ENCODE results near the gene UBR2. TPM values are rescaled to one million over a fixed set of nuclear protein-coding genes. Genes with fewer than 3 reads are reported as not detected.

UBR2 gene
- total and polyA plus RNA-seq, 9 of the 15 experiments (the other 6 are each of a cell fraction or from before 2014, with no cell fraction given) = 9.1 to 38.9 (median 23.4) TPM

GRCh38 chr6:42722497-42722896, 158.7 kb downstream of the UBR2 start, which contains the start of gene PRPH2:
Gene PRPH2 (minus strand): TSS chr6:42722597. CDS start chr6:42722334, 263 bp downstream.
- Histone ChIP-seq H3K79me2 (ENCODE audit: control insufficient read depth, insufficient read depth, low read length) (no peaks in the 10 kb centered on the region), H3K27ac (ENCODE audit: extremely low read depth, low read depth, low read length) (no peak within 1 kb of the TSS), H3K4me3 (no peak within 1 kb of the TSS), H2AFZ (ENCODE audit: low read depth, low read length) (0 out of 2 replicates have a peak within 1 kb of the TSS, but pooled peaks have one; percentile 12), H3K9ac (ENCODE audit: insufficient read depth in 1 of 2, low read depth in 2 of 2, low read length in 2 of 2) (peak within 1 kb of the TSS in 1 of 2 experiments; percentile 44; a peak in 1 of 4 replicates), H3K4me2 (ENCODE audit: insufficient read depth, low read length) (no peak within 1 kb of the TSS), H3K9me3 (replicated peaks; ENCODE audit: control insufficient read depth, insufficient read depth, low read depth, low read length) (no peaks in the 10 kb centered on the region), H3K9me1 (ENCODE audit: control insufficient read depth, insufficient read depth, low read length) (peaks cover 6% of the 10 kb centered on the region), H4K20me1 (replicated peaks; ENCODE audit: control insufficient read depth, insufficient read depth, low read length) (no peaks in the 10 kb centered on the region), H3K36me3 (ENCODE audit: control insufficient read depth, insufficient read depth, low read length) (no peaks in the 10 kb centered on the region), H3K4me1 (replicated peaks in 1 of 2; ENCODE audit: control insufficient read depth in 2 of 2, insufficient read depth in 2 of 2, low read length in 2 of 2) (peaks cover 6 to 7% of the 10 kb centered on the region in 2 experiments; a peak in 4 of 5 replicates), H3K27me3 (ENCODE audit: control insufficient read depth in 2 of 2, insufficient read depth in 2 of 2, low read length in 2 of 2) (peaks cover 20 to 33% of the 10 kb centered on the region in 2 experiments)
- intact Hi-C loops (cut with micrococcal nuclease) = loop anchor here (10.0 kb wide), 1 partner anchor 458 kb away; no protein-coding TSS in a partner anchor
- in situ Hi-C loops (cut with MboI) = no loop called here
- no TSS peak for BruUV-seq (replicated peaks)
- CTCF ChIA-PET (ENCODE audit: low intra/inter-chr PET ratio) = no interaction called here
- POLR2A ChIA-PET = interaction anchor here (0.7 kb wide), 1 partner anchor 68 kb away, joined by 3 read pairs; no protein-coding TSS in a partner anchor
- 9% methylated on average over 6 of the region's 6 CpGs for WGBS (ENCODE audit: insufficient coverage, low coverage, missing lambda C conversion rate)
- no peak for ATAC-seq
- DNase-seq (ENCODE audit: extremely low read depth in 1 of 4, low spot score in 3 of 4) = no peak
- no peak for FAIRE-seq
- no peak for TF ChIP-seq RFX7 (CRISPR knock-in tag; IDR thresholded peaks at IDR 0.05)
- TF ChIP-seq KDM2B (CRISPR knock-in tag; IDR thresholded peaks at IDR 0.05) = no peak
- TF ChIP-seq RNF2 (IDR thresholded peaks at IDR 0.05) = no peak
- no peak for TF ChIP-seq PHF21A (IDR thresholded peaks at IDR 0.05; ENCODE audit: borderline replicate concordance, low read depth)
- no peak for TF ChIP-seq MCM5 (IDR thresholded peaks at IDR 0.05; ENCODE audit: low read depth)
- TF ChIP-seq ZNF143 (CRISPR knock-in tag; IDR thresholded peaks at IDR 0.05) = no peak
- TF ChIP-seq TSHZ1 (CRISPR knock-in tag; IDR thresholded peaks at IDR 0.05) = no peak
- no peak for TF ChIP-seq HES1 (IDR thresholded peaks at IDR 0.05; ENCODE audit: low read depth)
- no peak for TF ChIP-seq IRF1 (CRISPR knock-in tag; IDR thresholded peaks at IDR 0.05; ENCODE audit: borderline replicate concordance)
- no peak for TF ChIP-seq NR2C2 (CRISPR knock-in tag; IDR thresholded peaks at IDR 0.05)
- TF ChIP-seq NR2C2 (tag; IDR thresholded peaks at IDR 0.05) = no peak
- TF ChIP-seq RBFOX2 (IDR thresholded peaks at IDR 0.05; ENCODE audit: low read depth, low read length) = no peak
- TF ChIP-seq OTX1 (CRISPR knock-in tag; IDR thresholded peaks at IDR 0.05) = no peak
- TF ChIP-seq CEBPB (tag; IDR thresholded peaks at IDR 0.05) = no peak
- TF ChIP-seq HNRNPL (IDR thresholded peaks at IDR 0.05; ENCODE audit: low read depth, low read length) = no peak
- no peak for TF ChIP-seq UBTF (IDR thresholded peaks at IDR 0.05; ENCODE audit: borderline replicate concordance in 1 of 2, low read depth in 2 of 2, low read length in 2 of 2)
- TF ChIP-seq CXXC5 (CRISPR knock-in tag; IDR thresholded peaks at IDR 0.05) = no peak
